Right lobe of liver (tissue), 6 donors: Measurements from ENCODE around the gene NT5C1A. TPM values are rescaled to one million over a fixed set of nuclear protein-coding genes. Genes with fewer than 3 reads are reported as not detected.

Source experiments
- ATAC-seq, 4 donors: fragments of 200-7000 bp; cut with Tn5 transposase; one replicate each; pipeline ENCODE4 v1.9.1; 2020; ENCODE audit warnings: mild to moderate bottlenecking in 4 of 4, moderate library complexity in 4 of 4
- DNase-seq, 3 donors: peaks; one replicate each; pipeline ENCODE4 v3.0.0-alpha.2; 2020
- H3K27ac ChIP-seq, 3 donors: fragments of 200-600 bp; one replicate each; pipeline ENCODE4 v1.8.0; 2022
- H3K27me3 ChIP-seq, 2 donors: fragments of 200-600 bp; one replicate each; pipeline ENCODE4 v1.8.0; 2022
- H3K36me3 ChIP-seq, 4 donors: fragments of 200-600 bp; sonication (generic) in 1 of 4; one replicate each; pipeline versions ENCODE4 v1.5.1 to v1.8.0; 2017 to 2022; ENCODE audit warnings: control low read depth in 1 of 4
- H3K4me1 ChIP-seq, 4 donors: fragments of 200-600 bp; sonication (generic) in 1 of 4; one replicate each; pipeline versions ENCODE4 v1.5.1 to v1.8.0; 2017 to 2022; ENCODE audit warnings: control low read depth in 1 of 4
- H3K4me3 ChIP-seq, 3 donors: fragments of 200-600 bp; one replicate each; pipeline ENCODE4 v1.8.0; 2022
- H3K9me3 ChIP-seq, 4 donors: fragments of 200-600 bp; sonication (generic) in 1 of 4; one replicate each; pipeline versions ENCODE4 v1.5.1 to v1.8.0; 2017 to 2022; ENCODE audit warnings: control low read depth in 1 of 4
- POLR2A ChIP-seq: fragments of 450-650 bp; IDR thresholded peaks from one replicate; pipeline ENCODE4 v1.6.1; 2017; ENCODE audit warnings: antibody characterized with exemption, mild to moderate bottlenecking
- WGBS: methylation state at CpG from one replicate; pipeline ENCODE4 v1.1.6; 2018; ENCODE audit warnings: low coverage, low lambda C conversion rate; ENCODE audit not compliant: insufficient coverage; ENCODE audit errors: missing lambda C conversion rate; 5-methylcytosine and 5-hydroxymethylcytosine counted together
- intact Hi-C, 2 donors: fragments of 100-400 bp; cut with DNase I; formaldehyde crosslinking; loops; one replicate each; pipeline versions ENCODE4 v1.11.2 to v1.14.1; 2022
- total RNA-seq, 6 experiments: library from RNA; depleted of rRNA in 2 of 6; stranded (reverse); fragments of >200 nt in 2 of 6; fragmentation: NEBNext Ultra II Directional in 3 of 6; extraction: Animal tissue kit (Norgen Biotek cat#: 25700) in 3 of 6; gene quantifications; one replicate each; pipeline versions ENCODE4 v1.1.0 to v1.2.4, GENCODE V29; 2016 to 2023
- TF ChIP-seq, protein P1 (sequence below), 4 donors: fragments of 200-600 bp in 3 of 4; fragments of 450-650 bp in 1 of 4; IDR thresholded peaks; one replicate each; pipeline versions ENCODE4 v1.5.1 to v1.8.0; 2016 to 2022; ENCODE audit warnings: antibody characterized with exemption in 4 of 4, mild to moderate bottlenecking in 2 of 4
- donor health status: DM: no; HTN: yes; CAD: no.
- donor health status: DM: no; HTN: no; CAD: no.
- donor health status: DM: no; HTN: no; CAD: no.
- donor health status: DM: no; HTN: yes; CAD: no.
- donor health status: DM: no; HTN: yes; CAD: no.

Gene NT5C1A
- total RNA-seq, 6 experiments from 2014 or later, result not detected

GRCh38 chr1:39620659-39621165, 51.2 kb downstream of the NT5C1A start:
- intact Hi-C loops, result no loop called here
- TF ChIP-seq POLR2A, result no peak
- TF ChIP-seq, protein P1, sequence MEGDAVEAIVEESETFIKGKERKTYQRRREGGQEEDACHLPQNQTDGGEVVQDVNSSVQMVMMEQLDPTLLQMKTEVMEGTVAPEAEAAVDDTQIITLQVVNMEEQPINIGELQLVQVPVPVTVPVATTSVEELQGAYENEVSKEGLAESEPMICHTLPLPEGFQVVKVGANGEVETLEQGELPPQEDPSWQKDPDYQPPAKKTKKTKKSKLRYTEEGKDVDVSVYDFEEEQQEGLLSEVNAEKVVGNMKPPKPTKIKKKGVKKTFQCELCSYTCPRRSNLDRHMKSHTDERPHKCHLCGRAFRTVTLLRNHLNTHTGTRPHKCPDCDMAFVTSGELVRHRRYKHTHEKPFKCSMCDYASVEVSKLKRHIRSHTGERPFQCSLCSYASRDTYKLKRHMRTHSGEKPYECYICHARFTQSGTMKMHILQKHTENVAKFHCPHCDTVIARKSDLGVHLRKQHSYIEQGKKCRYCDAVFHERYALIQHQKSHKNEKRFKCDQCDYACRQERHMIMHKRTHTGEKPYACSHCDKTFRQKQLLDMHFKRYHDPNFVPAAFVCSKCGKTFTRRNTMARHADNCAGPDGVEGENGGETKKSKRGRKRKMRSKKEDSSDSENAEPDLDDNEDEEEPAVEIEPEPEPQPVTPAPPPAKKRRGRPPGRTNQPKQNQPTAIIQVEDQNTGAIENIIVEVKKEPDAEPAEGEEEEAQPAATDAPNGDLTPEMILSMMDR (IDR thresholded peaks at IDR 0.05), result no peak
- no peaks in the 10 kb centered on the region for H3K36me3 ChIP-seq
- WGBS, result 71% methylated on average over 2 of the region's 3 CpGs
- no peaks in the 10 kb centered on the region for H3K27me3 ChIP-seq
- no peaks in the 10 kb centered on the region for H3K4me1 ChIP-seq
- H3K27ac ChIP-seq, result no peak overlapping the region
- no peak for ATAC-seq
- H3K4me3 ChIP-seq, result no peak overlapping the region
- DNase-seq, result no peak
- no peaks in the 10 kb centered on the region for H3K9me3 ChIP-seq

DNA sequence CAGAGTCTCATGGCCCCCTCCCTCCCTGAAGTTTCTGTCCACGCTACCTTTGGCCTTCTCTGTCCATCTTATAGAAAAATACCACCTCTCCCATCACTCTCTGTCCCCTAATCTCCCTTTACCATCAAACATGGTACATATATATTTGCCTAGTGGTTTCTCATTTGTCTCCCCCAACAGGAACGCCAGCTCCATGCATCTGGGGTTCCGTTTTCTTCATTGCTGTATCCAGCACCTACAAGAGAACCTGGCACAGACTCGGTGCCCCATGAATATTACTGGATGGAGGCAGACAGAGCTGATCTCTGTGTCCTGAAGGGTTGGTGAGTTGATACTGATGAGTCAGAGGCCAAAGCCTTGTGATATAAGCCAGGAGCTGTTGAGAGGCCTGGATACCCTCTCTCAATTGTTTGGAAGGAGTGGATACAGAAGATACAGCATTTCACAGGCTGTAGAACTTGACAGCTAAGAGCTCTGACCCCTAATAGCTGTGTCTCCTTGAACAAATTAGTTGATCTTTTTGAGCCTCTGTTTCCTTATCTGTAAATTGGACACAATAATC, 54.3 kb downstream of the NT5C1A start:
- TF ChIP-seq, protein P1 (IDR thresholded peaks at IDR 0.05), result no peak
- TF ChIP-seq POLR2A, result no peak
- no peaks in the 10 kb centered on the region for H3K9me3 ChIP-seq
- no peak for ATAC-seq
- no peaks in the 10 kb centered on the region for H3K36me3 ChIP-seq
- H3K27me3 ChIP-seq, result no peaks in the 10 kb centered on the region
- WGBS, result 74% methylated on average over 3 of the region's 4 CpGs
- no peak overlapping the region for H3K4me3 ChIP-seq
- intact Hi-C loops, result no loop called here
- no peaks in the 10 kb centered on the region for H3K4me1 ChIP-seq
- H3K27ac ChIP-seq, result no peak overlapping the region
- no peak for DNase-seq

DNA sequence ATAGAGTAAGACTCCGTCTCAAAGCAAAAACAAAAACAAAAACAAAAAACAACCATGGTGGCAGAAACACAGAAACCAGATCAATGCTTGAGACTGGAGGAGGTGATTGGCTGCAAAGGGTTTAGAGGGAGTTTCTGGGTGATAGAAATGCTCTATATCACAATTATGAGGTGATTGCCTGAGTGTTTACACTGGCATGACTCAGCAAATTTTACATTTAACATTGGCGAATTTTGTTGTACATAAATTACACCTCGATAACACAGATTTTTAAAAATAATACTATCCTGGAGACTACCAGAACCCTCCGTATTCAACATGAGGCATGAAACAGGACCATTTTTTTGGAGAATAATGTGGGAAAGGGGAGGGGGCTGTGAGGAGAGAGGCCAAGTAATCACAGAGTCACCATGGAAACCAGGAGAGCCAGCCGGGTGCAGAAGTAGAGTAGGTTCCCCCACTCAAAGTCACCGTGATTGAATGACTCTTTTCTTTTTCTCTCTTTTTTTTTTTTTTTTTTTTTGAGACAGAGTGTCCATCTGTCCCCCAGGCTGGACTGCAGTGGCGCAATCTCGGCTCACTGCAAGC, 56.7 kb downstream of the NT5C1A start:
- no peak for ATAC-seq
- no peaks in the 10 kb centered on the region for H3K36me3 ChIP-seq
- intact Hi-C loops, result no loop called here
- no peak overlapping the region for H3K27ac ChIP-seq
- TF ChIP-seq, protein P1 (IDR thresholded peaks at IDR 0.05), result no peak
- H3K4me1 ChIP-seq, result no peaks in the 10 kb centered on the region
- no peaks in the 10 kb centered on the region for H3K27me3 ChIP-seq
- WGBS, result 67% methylated on average over 5 of the region's 8 CpGs
- H3K4me3 ChIP-seq, result no peak overlapping the region
- DNase-seq, result no peak
- no peaks in the 10 kb centered on the region for H3K9me3 ChIP-seq

DNA sequence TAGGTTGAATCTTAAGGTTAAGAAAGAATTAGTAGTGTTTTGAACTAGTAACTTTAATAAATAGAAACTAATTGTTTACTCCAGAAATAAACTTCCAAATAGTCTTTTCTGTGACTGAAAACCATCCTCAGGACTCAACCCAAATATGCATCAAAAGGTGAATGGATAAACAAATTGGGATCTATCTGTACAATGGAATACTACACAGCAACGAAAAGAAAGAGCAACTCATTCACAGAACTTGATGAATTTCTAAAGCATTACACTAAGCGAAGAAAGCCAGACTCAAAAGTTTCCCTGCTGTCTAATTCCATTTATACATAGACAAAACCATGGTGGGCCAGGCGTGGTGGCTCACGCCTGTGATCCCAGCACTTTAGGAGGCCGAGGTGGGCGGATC, 57.4 kb downstream of the NT5C1A start:
- no peak for DNase-seq
- no peak for ATAC-seq
- H3K36me3 ChIP-seq, result no peaks in the 10 kb centered on the region
- 79% methylated on average over 5 of the region's 6 CpGs for WGBS
- intact Hi-C loops, result no loop called here
- H3K4me1 ChIP-seq, result no peaks in the 10 kb centered on the region
- no peak overlapping the region for H3K4me3 ChIP-seq
- H3K27ac ChIP-seq, result no peak overlapping the region
- no peaks in the 10 kb centered on the region for H3K9me3 ChIP-seq
- H3K27me3 ChIP-seq, result no peaks in the 10 kb centered on the region
- TF ChIP-seq, protein P1 (IDR thresholded peaks at IDR 0.05), result no peak
- TF ChIP-seq POLR2A, result no peak
